Tibial nerve (tissue), 4 donors: Measurements from ENCODE around the gene FUT9. TPM values are rescaled to one million over a fixed set of nuclear protein-coding genes. Genes with fewer than 3 reads are reported as not detected.

Experiments
- DNase-seq, 2 donors: peaks; one replicate each; pipeline ENCODE4 v3.0.0-alpha.2; 2019; ENCODE audit warnings: low spot score in 2 of 2
- H3K27ac ChIP-seq, 4 donors: fragments of 200-600 bp; sonication (generic) in 3 of 4; one replicate each; pipeline ENCODE4 v1.5.1; 2017 to 2019; ENCODE audit warnings: mild to moderate bottlenecking in 1 of 4
- H3K27me3 ChIP-seq, 2 donors: fragments of 200-600 bp; sonication (generic) in 1 of 2; one replicate each; pipeline versions ENCODE4 v1.5.1 to v1.6.0; 2017 to 2019
- H3K36me3 ChIP-seq, 3 donors: fragments of 200-600 bp; sonication (generic); one replicate each; pipeline ENCODE4 v1.5.1; 2018 to 2019
- H3K4me1 ChIP-seq, 4 donors: fragments of 200-600 bp; sonication (generic) in 3 of 4; one replicate each; pipeline ENCODE4 v1.5.1; 2017 to 2019
- H3K4me3 ChIP-seq, 4 donors: fragments of 200-600 bp; sonication (generic) in 3 of 4; one replicate each; pipeline ENCODE4 v1.5.1; 2017 to 2019; ENCODE audit warnings: mild to moderate bottlenecking in 1 of 4, moderate library complexity in 1 of 4
- H3K9me3 ChIP-seq, 4 donors: fragments of 200-600 bp; sonication (generic) in 3 of 4; one replicate each; pipeline ENCODE4 v1.5.1; 2017 to 2019
- CTCF ChIP-seq, 5 experiments: fragments of 200-600 bp in 3 of 5; fragments of 450-650 bp in 2 of 5; sonication (generic) in 3 of 5; IDR thresholded peaks; one replicate each; pipeline ENCODE4 v1.5.1; 2016 to 2019; ENCODE audit warnings: antibody characterized with exemption in 5 of 5, mild to moderate bottlenecking in 3 of 5, moderate library complexity in 2 of 5
- EP300 ChIP-seq, 2 donors: sonication (generic); formaldehyde crosslinking; IDR thresholded peaks; one replicate each; pipeline ENCODE4 v1.6.1; 2017; ENCODE audit warnings: antibody characterized with exemption in 2 of 2, mild to moderate bottlenecking in 1 of 2
- POLR2A ChIP-seq, 2 donors: fragments of 450-650 bp; IDR thresholded peaks; one replicate each; pipeline ENCODE4 v1.6.1; 2017; ENCODE audit warnings: antibody characterized with exemption in 2 of 2, mild to moderate bottlenecking in 2 of 2, moderate library complexity in 2 of 2
- WGBS, 2 donors: methylation state at CpG; one replicate each; pipeline ENCODE4 v1.1.5; 2018; 5-methylcytosine and 5-hydroxymethylcytosine counted together
- total RNA-seq, 4 donors: library from RNA; depleted of rRNA; stranded (reverse); fragments of >200 nt; gene quantifications; one replicate each; pipeline ENCODE4 v1.1.0, GENCODE V29; 2016

FUT9 gene
- total RNA-seq, 4 donors from 2014 or later = not detected

GRCh38 chr6:96194675-96195074, 178.9 kb downstream of the FUT9 start:
- no peak overlapping the region for H3K27ac ChIP-seq
- no peaks in the 10 kb centered on the region for H3K9me3 ChIP-seq
- no peaks in the 10 kb centered on the region for H3K27me3 ChIP-seq
- H3K36me3 ChIP-seq = no peaks in the 10 kb centered on the region
- no peak for DNase-seq
- 33 to 37% methylated on average over 1 of the region's 1 CpG for WGBS, 2 donors
- H3K4me3 ChIP-seq = no peak overlapping the region
- H3K4me1 ChIP-seq = no peaks in the 10 kb centered on the region
- TF ChIP-seq POLR2A (IDR thresholded peaks at IDR 0.05) (no peak), CTCF (IDR thresholded peaks at IDR 0.05) (no peak), EP300 (IDR thresholded peaks at IDR 0.05) (no peak)

GRCh38 chr6:96195272-96195671, 179.5 kb downstream of the FUT9 start:
- no peak for DNase-seq
- no peaks in the 10 kb centered on the region for H3K36me3 ChIP-seq
- WGBS, 2 donors = 80 to 92% methylated on average over 3 of the region's 3 CpGs

GRCh38 chr6:96196633-96197032, 180.9 kb downstream of the FUT9 start:
- no peak for DNase-seq
- H3K4me3 ChIP-seq = no peak overlapping the region
- H3K9me3 ChIP-seq = no peaks in the 10 kb centered on the region
- H3K27me3 ChIP-seq = no peaks in the 10 kb centered on the region
- no peaks in the 10 kb centered on the region for H3K36me3 ChIP-seq
- no peak for TF ChIP-seq POLR2A (IDR thresholded peaks at IDR 0.05)
- TF ChIP-seq CTCF (IDR thresholded peaks at IDR 0.05) = no peak
- TF ChIP-seq EP300 (IDR thresholded peaks at IDR 0.05) = no peak
- 42 to 60% methylated on average over 3 of the region's 3 CpGs for WGBS, 2 donors
- no peaks in the 10 kb centered on the region for H3K4me1 ChIP-seq
- no peak overlapping the region for H3K27ac ChIP-seq

More at GRCh38 chr6:96195272-96195671, 179.5 kb downstream of the FUT9 start:
- Histone ChIP-seq H3K27me3 (no peaks in the 10 kb centered on the region), H3K27ac (no peak overlapping the region), H3K9me3 (no peaks in the 10 kb centered on the region), H3K4me3 (no peak overlapping the region), H3K4me1 (no peaks in the 10 kb centered on the region)
- no peak for TF ChIP-seq EP300 (IDR thresholded peaks at IDR 0.05)

GRCh38 chr6:96197241-96197640, 181.5 kb downstream of the FUT9 start:
- DNase-seq = no peak
- Histone ChIP-seq H3K4me1 (no peaks in the 10 kb centered on the region), H3K9me3 (no peaks in the 10 kb centered on the region), H3K27me3 (no peaks in the 10 kb centered on the region), H3K4me3 (no peak overlapping the region), H3K27ac (no peak overlapping the region), H3K36me3 (no peaks in the 10 kb centered on the region)
- TF ChIP-seq POLR2A (IDR thresholded peaks at IDR 0.05) = no peak
- no peak for TF ChIP-seq EP300 (IDR thresholded peaks at IDR 0.05)
- TF ChIP-seq CTCF (IDR thresholded peaks at IDR 0.05) = no peak

DNA sequence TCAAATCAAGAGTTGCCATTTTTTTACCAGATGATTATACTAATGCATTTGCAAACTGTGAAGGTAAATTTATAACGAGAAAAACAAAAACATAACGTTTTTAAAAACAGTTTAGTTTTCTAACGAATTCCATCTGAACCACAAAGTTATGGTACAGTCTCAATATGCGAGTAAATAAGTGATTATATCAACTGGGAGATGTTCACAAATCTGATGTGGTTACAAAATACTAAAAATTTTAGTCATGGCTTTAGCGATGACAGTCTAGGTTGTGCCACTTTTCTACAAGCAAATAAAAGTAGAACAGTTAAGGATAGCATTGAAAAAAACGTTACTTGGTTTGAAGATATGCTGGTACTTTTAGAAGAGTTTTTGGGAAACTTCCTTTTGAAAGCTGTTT, 186.8 kb downstream of the FUT9 start:
- Histone ChIP-seq H3K36me3 (no peaks in the 10 kb centered on the region), H3K4me1 (no peaks in the 10 kb centered on the region), H3K4me3 (no peak overlapping the region), H3K27ac (no peak overlapping the region), H3K27me3 (no peaks in the 10 kb centered on the region), H3K9me3 (no peaks in the 10 kb centered on the region)
- WGBS, 2 donors = 82 to 83% methylated on average over 6 of the region's 6 CpGs
- DNase-seq = no peak
- no peak for TF ChIP-seq CTCF (IDR thresholded peaks at IDR 0.05)
- TF ChIP-seq POLR2A (IDR thresholded peaks at IDR 0.05) = no peak
- no peak for TF ChIP-seq EP300 (IDR thresholded peaks at IDR 0.05)

DNA sequence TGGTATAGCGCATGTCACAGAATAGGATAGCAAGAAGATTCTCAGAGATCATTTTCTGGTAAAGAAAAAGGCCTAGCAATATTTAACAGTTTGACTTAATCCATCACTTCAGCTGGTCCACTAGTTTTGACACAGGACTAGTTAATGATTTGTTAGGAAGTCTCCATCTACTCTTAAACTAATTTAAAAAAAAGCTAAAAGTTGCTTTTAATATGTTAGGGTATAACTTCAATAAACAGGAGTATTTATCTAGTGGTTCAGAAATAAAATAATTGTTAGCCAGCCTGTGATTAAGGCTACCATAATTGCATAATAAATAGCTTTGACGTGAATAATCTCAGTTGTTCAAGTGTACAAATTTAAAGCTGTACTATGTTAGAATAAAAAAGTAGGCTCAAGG, 195.6 kb downstream of the FUT9 start:
- WGBS, 2 donors = 87 to 88% methylated on average over 2 of the region's 2 CpGs
- H3K9me3 ChIP-seq = no peaks in the 10 kb centered on the region

More for the DNA sequence above, 195.6 kb downstream of the FUT9 start:
- DNase-seq = no peak
- Histone ChIP-seq H3K27ac (no peak overlapping the region), H3K36me3 (no peaks in the 10 kb centered on the region), H3K27me3 (no peaks in the 10 kb centered on the region), H3K4me3 (no peak overlapping the region), H3K4me1 (no peaks in the 10 kb centered on the region)
- no peak for TF ChIP-seq EP300 (IDR thresholded peaks at IDR 0.05)
- TF ChIP-seq CTCF (IDR thresholded peaks at IDR 0.05) = no peak
- no peak for TF ChIP-seq POLR2A (IDR thresholded peaks at IDR 0.05)
